Tibial nerve (tissue), 4 donors: Measurements from ENCODE around the gene CSNK2A2. TPM values are rescaled to one million over a fixed set of nuclear protein-coding genes. Genes with fewer than 3 reads are reported as not detected.

ENCODE experiments used
- DNase-seq, 2 donors: peaks; one replicate each; pipeline ENCODE4 v3.0.0-alpha.2; 2019; ENCODE audit warnings: low spot score in 2 of 2
- H3K27ac ChIP-seq, 4 donors: fragments of 200-600 bp; sonication (generic) in 3 of 4; one replicate each; pipeline ENCODE4 v1.5.1; 2017 to 2019; ENCODE audit warnings: mild to moderate bottlenecking in 1 of 4
- H3K27me3 ChIP-seq, 2 donors: fragments of 200-600 bp; sonication (generic) in 1 of 2; one replicate each; pipeline versions ENCODE4 v1.5.1 to v1.6.0; 2017 to 2019
- H3K36me3 ChIP-seq, 3 donors: fragments of 200-600 bp; sonication (generic); one replicate each; pipeline ENCODE4 v1.5.1; 2018 to 2019
- H3K4me1 ChIP-seq, 4 donors: fragments of 200-600 bp; sonication (generic) in 3 of 4; one replicate each; pipeline ENCODE4 v1.5.1; 2017 to 2019
- H3K4me3 ChIP-seq, 4 donors: fragments of 200-600 bp; sonication (generic) in 3 of 4; one replicate each; pipeline ENCODE4 v1.5.1; 2017 to 2019; ENCODE audit warnings: mild to moderate bottlenecking in 1 of 4, moderate library complexity in 1 of 4
- H3K9me3 ChIP-seq, 4 donors: fragments of 200-600 bp; sonication (generic) in 3 of 4; one replicate each; pipeline ENCODE4 v1.5.1; 2017 to 2019
- EP300 ChIP-seq, 2 donors: sonication (generic); formaldehyde crosslinking; IDR thresholded peaks; one replicate each; pipeline ENCODE4 v1.6.1; 2017; ENCODE audit warnings: antibody characterized with exemption in 2 of 2, mild to moderate bottlenecking in 1 of 2
- POLR2A ChIP-seq, 2 donors: fragments of 450-650 bp; IDR thresholded peaks; one replicate each; pipeline ENCODE4 v1.6.1; 2017; ENCODE audit warnings: antibody characterized with exemption in 2 of 2, mild to moderate bottlenecking in 2 of 2, moderate library complexity in 2 of 2
- WGBS, 2 donors: methylation state at CpG; one replicate each; pipeline ENCODE4 v1.1.5; 2018; 5-methylcytosine and 5-hydroxymethylcytosine counted together
- total RNA-seq, 4 donors: library from RNA; depleted of rRNA; stranded (reverse); fragments of >200 nt; gene quantifications; one replicate each; pipeline ENCODE4 v1.1.0, GENCODE V29; 2016
- TF ChIP-seq, protein P1 (sequence below), 5 experiments: fragments of 200-600 bp in 3 of 5; fragments of 450-650 bp in 2 of 5; sonication (generic) in 3 of 5; IDR thresholded peaks; one replicate each; pipeline ENCODE4 v1.5.1; 2016 to 2019; ENCODE audit warnings: antibody characterized with exemption in 5 of 5, mild to moderate bottlenecking in 3 of 5, moderate library complexity in 2 of 5

Gene CSNK2A2
- total RNA-seq, 4 donors from 2014 or later = 25.8 to 74.7 (median 34.1) TPM

DNA sequence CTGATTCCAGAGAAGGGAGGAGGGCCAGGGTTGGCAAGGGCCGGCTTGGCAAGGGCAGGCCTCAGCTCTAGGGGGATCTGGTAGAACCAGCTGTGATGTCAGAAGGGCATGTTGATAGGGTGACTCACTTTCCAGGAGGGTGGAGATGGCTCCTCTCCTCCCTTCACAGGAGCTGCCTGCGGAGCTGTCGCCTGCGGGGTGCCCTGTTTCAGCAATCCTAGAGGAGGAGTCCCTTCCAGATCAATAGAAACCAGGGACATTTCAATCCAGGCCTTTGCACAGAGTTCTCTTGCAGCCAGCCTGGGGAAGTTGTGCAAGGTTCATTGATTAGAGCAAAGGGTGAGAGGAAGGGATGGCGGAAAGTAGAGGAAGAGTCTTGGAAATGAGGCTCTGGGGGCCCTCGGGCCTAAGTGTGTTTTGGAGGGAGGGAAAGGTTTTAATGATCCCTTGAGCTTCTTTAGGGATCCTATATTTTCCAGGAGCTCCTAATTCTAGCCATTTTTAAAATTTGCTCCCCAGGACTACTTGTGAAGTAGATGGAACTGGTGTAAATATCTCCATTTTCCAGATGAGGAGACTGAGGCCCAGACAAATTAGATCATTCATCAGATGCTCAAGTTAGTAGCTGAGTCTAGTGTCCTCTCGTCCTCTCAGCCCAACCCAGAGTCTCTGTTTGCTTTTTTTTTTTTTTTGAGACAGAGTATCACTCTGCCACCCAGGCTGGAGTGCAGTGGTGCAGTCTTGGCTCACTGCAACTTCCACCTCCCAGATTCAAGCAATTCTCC, 24.8 kb upstream of the CSNK2A2 start:
- Histone ChIP-seq H3K4me3 (no peak overlapping the region), H3K9me3 (peaks cover 0 to 4% (median 0%) of the 10 kb centered on the region in 4 donors), H3K27me3 (no peaks in the 10 kb centered on the region), H3K4me1 (no peaks in the 10 kb centered on the region), H3K36me3 (no peaks in the 10 kb centered on the region), H3K27ac (no peak overlapping the region)
- TF ChIP-seq POLR2A (IDR thresholded peaks at IDR 0.05) (no peak), EP300 (IDR thresholded peaks at IDR 0.05) (no peak)
- TF ChIP-seq, protein P1, sequence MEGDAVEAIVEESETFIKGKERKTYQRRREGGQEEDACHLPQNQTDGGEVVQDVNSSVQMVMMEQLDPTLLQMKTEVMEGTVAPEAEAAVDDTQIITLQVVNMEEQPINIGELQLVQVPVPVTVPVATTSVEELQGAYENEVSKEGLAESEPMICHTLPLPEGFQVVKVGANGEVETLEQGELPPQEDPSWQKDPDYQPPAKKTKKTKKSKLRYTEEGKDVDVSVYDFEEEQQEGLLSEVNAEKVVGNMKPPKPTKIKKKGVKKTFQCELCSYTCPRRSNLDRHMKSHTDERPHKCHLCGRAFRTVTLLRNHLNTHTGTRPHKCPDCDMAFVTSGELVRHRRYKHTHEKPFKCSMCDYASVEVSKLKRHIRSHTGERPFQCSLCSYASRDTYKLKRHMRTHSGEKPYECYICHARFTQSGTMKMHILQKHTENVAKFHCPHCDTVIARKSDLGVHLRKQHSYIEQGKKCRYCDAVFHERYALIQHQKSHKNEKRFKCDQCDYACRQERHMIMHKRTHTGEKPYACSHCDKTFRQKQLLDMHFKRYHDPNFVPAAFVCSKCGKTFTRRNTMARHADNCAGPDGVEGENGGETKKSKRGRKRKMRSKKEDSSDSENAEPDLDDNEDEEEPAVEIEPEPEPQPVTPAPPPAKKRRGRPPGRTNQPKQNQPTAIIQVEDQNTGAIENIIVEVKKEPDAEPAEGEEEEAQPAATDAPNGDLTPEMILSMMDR (IDR thresholded peaks at IDR 0.05) = no peak
- WGBS, 2 donors = 72 to 75% methylated on average over 7 of the region's 7 CpGs
- DNase-seq = no peak

DNA sequence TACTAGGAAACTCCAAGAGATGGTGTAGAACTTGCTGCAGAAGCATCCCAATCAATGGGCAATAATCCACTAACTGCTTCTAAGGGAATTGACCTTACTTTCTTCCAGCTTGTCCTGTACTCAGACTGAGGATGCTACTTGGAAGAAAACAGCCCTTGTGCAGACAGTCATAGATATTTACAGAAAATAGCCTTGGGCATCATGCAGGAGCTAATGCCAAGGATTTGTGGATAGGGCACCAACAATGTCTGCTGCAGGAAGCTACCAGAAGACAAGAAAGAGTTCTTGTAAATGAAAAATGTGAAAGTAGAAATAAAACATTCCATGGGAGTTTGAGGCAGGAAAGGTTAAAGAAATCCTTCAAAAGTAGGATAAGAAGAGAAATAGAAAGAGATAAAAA, 21.5 kb upstream of the CSNK2A2 start:
- Histone ChIP-seq H3K27me3 (no peaks in the 10 kb centered on the region), H3K4me3 (no peak overlapping the region), H3K4me1 (no peaks in the 10 kb centered on the region), H3K27ac (no peak overlapping the region), H3K36me3 (no peaks in the 10 kb centered on the region), H3K9me3 (peaks cover 0 to 17% (median 0%) of the 10 kb centered on the region in 4 donors)
- no peak for TF ChIP-seq EP300 (IDR thresholded peaks at IDR 0.05)
- no peak for TF ChIP-seq POLR2A (IDR thresholded peaks at IDR 0.05)
- TF ChIP-seq, protein P1 (IDR thresholded peaks at IDR 0.05) = no peak
- no peak for DNase-seq

DNA sequence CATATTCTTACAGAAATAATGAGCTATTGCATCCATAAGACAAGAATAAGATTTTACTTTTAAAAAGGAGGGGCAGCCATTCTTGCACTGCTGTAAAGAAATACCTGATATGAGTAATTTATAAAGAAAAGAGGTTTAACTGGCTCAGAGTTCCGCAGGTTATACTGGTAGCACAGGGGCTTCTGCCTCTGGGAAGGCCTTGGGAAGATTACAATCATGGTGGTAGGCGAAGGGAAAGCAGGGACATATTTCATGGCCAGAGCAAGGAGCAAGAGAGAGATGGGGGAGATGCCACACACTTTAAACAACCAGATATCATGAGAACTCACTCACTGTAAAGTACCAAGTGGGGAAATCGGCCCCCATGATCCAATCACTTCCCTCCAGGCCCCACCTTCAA, 20.9 kb upstream of the CSNK2A2 start:
- no peak for DNase-seq
- H3K9me3 ChIP-seq = peaks cover 0 to 17% (median 0%) of the 10 kb centered on the region in 4 donors
- 30 to 47% methylated on average over 3 of the region's 3 CpGs for WGBS, 2 donors
- H3K27ac ChIP-seq = no peak overlapping the region
- H3K4me1 ChIP-seq = no peaks in the 10 kb centered on the region
- H3K36me3 ChIP-seq = no peaks in the 10 kb centered on the region
- TF ChIP-seq, protein P1 (IDR thresholded peaks at IDR 0.05) = no peak
- TF ChIP-seq POLR2A (IDR thresholded peaks at IDR 0.05) (no peak), EP300 (IDR thresholded peaks at IDR 0.05) (no peak)
- H3K4me3 ChIP-seq = no peak overlapping the region
- H3K27me3 ChIP-seq = no peaks in the 10 kb centered on the region

DNA sequence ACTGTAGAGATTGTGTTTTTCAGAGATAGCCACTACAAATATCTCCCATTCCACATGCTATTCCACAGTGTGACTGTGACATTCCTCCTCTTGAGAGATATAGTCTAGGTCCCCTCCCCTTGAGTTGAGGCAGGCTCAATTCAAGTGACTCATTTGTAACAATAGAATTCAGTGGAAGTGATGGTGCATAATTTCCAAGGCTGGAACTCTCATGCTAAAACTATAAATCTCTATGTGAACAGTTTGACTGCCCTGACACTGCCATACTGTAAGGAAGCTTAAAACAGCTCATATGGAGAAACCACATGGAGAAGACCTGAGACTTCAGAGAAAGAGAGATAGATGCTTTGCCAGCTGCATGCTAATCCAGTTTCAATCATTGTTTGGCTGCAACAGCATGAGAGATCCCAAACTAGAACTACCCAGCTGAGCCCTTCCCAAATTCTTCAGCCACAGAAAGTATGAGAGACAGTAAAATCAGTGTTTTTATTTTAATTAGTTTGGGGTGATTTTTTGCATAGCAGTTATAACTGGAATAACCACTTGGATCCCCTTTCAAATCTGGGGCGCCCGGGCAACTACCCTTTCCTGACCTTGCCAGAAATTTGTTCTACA, 19.5 kb upstream of the CSNK2A2 start:
- Histone ChIP-seq H3K4me1 (no peaks in the 10 kb centered on the region), H3K9me3 (peaks cover 0 to 17% (median 0%) of the 10 kb centered on the region in 4 donors), H3K27me3 (no peaks in the 10 kb centered on the region), H3K4me3 (no peak overlapping the region), H3K27ac (no peak overlapping the region), H3K36me3 (no peaks in the 10 kb centered on the region)
- no peak for TF ChIP-seq EP300 (IDR thresholded peaks at IDR 0.05)
- TF ChIP-seq, protein P1 (IDR thresholded peaks at IDR 0.05) = no peak
- TF ChIP-seq POLR2A (IDR thresholded peaks at IDR 0.05) = no peak
- WGBS, 2 donors = 0 to 64% methylated on average over 2 of the region's 2 CpGs
- DNase-seq = no peak
